ENCODE results near the gene REEP3.
A peak's percentile ranks its signal among the peaks of the same experiment; 100 is the strongest.

REEP3 gene

DNA sequence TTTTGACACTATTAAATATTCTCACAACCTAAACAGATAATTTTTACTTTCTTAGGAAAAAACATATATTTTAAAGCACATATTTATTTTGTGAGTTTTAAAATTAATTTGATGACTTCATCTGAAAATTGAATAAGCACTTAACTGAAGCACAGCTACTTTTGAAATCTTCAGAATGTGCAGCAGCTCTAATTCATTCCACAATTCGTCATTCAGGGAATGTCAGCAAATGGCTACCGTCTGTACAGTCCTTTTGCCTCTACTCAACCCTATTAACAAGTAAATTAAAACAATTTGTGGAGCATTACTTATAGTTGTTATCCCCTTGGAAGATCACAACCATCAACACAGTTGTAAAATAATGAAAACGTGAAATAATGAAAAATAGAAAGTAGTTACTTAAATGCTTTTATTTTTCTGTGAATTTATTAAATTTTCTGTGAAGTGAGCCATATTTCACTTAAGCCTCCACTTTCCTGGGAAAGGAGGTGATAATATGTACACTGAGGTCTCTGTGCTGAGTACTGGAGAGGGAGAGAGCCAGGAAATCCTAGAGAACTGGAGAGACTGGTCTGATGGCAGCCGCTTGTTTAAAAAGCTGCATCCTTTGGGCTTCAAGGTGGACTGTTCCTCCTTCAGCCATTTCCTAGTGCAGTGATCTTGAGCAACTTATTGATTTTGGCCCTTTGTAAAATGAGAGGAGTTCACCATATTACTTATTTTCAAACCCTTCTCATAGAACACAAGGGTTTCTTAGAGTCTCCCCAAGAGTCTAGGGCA is 70.6 kb downstream of the REEP3 start:
- DNase-seq, result no peak

DNA sequence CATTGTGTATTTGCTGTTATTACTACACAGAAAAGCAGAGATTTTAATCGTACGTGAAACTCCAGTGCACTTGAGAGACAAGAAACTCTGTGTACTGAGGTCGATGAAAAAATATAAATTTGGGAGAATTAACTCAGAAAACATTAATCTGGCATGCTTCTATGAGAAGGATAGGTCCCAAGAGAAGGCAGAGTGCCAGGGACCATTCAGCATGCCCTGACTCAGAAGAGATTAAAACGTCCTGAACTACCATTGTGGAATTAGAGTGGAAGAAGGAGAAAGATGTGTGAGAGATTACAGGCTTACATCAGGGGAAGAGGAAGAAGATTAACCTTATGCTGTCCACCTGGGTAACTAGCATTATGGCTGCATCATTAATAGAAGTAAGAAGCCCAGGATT is 72.4 kb downstream of the REEP3 start:
- DNase-seq, result no peak

- no peak for DNase-seq
Measured at GRCh38 chr10:63595072-63595471, 73.9 kb downstream of the REEP3 start.

- DNase-seq, result no peak
Measured at GRCh38 chr10:63596924-63597323, 75.7 kb downstream of the REEP3 start.

DNA sequence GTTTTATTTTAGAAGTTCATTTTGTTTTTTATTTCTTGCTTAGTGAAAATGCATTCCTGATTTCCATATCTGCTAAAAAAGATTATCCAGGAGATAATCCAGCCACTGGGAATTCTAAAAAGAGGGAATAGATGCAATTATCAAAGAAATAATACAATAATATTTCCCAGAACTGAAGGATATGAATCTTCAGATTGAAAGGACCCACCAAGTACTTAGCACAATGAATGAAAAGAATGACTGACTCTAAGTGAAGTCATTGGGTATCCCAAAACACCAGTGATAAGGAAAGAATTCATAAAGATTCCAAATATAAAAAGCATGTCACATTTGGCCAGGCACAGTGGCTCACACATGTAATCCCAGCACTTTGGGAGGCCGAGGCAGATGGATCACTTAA is 79.3 kb downstream of the REEP3 start:
- no peak for DNase-seq

GRCh38 chr10:63603709-63604445 is 82.7 kb downstream of the REEP3 start:
- DNase-seq, result no peak

DNA sequence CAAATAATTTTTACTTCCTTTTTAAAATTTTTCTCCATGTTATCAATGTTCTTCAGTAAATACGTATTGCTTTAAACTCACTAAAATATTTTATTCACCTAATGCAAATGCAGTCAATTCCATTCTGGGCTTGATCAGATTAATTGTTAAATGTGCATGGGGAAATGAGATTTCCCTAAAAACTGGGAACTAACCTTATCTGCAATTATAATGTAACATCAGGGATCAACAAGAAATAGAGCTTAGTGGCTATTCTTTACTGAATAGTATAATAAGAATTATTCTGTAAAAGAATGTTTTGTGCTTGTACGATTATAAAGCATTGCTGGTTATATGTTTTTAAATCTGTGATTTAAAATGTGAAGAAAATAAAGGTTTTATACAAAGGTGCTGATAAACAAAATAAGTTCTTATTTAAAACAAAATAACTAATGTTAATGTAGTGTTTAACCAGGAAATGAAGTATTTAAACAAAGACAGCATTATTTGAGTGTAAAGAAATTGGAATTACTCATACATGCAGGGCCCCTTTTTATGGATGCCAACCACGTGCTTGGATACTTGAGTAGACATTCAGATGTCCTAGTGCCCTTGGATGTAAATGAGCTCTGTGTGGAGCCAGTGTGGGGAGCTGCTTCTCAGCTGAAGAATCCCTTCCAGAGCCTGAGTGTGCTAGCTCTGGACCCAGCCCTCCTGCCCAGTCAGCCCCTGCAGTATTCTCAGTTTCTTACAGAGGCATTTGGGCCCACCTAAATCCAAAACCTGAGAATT is 84.2 kb downstream of the REEP3 start:
- DNase-seq, result no peak

DNA sequence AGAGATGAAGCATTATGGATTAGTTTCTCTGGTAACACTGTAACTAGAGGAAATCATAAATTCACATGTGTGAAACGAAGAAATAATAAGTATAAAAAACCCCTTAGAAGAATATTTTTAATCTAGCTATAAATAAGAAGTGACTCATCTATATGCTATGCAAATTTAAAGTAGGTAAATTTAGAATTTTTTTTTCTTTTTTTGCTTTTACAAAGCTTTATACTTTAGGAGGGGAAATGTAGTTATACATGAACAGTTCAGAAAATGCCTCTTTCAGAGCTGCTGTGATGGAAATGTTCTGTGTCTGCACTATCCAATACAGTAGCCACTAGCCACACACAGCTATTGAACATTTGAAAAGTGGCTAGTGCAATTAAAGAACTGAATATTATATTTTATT is 87.3 kb downstream of the REEP3 start:
- no peak for DNase-seq

- no peak for DNase-seq
Measured at GRCh38 chr10:63611078-63611477, 89.9 kb downstream of the REEP3 start.

- no peak for DNase-seq
Measured at GRCh38 chr10:63614371-63614891, 93.2 kb downstream of the REEP3 start.

DNA sequence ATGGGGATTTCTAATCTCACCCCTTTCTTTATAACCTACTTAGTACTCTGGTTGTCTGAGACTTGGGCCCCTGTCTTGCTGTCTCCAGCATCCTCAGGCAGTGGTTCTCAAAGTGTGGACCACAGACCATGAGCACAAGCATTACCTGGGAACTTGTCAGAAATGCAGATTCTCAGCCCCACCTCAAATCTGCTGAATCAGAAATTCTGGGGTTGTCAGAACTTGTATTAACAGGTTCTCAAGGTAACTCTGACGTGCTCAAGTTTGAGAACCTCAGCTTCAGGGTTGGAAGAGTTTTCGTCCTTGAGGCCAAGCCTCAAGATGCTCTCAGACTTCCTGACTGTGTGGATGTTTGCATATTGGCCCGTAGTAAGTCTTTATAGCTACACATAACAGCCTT is 97.4 kb downstream of the REEP3 start:
- no peak for DNase-seq

DNA sequence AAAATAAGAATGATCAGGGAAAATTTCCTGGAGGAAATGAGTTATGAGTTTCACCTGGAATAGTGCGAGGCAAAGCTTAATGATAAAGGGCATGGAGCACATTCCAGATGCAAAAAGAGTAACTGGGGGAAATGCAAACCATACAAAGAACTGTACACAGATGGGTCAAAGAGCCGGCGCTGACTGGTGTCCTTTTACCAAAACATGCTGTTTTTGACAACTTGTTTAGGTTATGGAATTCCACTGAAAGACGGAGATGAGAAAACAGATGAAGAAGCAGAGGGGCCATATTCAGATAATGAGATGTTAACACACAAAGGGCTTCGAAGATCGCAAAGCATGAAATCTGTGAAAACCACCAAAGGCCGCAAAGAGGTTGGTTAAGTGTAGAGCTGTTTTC is 98.2 kb downstream of the REEP3 start:
- DNase-seq, result no peak

DNA sequence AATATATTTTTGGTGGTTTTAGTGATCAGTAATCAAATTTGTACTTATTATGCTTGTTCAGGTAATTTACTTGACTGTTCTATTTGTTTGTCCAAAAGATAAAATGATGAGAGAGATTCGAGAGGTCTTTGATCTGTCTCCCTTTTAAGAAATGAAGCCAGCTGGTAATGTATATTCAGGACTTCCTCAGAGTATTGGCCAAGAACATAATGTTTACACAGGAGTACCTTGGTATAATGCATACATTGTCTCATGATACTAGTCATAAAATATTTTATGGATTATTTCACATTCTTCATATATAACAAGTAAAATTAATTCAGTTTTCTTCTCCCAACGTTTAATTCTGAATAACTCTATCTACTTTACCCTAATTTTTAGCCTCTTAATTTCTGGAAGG is 100.9 kb downstream of the REEP3 start:
- DNase-seq, result no peak

DNA sequence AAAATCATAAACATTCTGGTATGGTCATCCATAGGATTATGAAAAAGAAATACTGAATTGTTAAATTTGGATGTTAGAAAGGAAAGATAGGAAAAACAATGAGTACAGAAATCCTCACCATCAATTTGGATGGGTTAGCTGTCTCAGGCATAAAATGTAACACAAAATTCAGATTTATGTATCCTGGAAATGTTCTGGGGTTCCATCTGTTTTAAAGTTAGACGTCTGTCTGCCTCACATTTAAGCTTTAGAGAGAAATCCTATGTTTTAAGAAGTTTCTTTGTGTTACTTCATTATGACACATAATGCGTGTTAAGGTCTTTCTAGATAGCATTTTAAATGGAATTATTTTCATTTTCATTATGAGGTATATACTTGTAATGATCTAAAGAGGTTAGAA is 103.5 kb downstream of the REEP3 start:
- no peak for DNase-seq

DNA sequence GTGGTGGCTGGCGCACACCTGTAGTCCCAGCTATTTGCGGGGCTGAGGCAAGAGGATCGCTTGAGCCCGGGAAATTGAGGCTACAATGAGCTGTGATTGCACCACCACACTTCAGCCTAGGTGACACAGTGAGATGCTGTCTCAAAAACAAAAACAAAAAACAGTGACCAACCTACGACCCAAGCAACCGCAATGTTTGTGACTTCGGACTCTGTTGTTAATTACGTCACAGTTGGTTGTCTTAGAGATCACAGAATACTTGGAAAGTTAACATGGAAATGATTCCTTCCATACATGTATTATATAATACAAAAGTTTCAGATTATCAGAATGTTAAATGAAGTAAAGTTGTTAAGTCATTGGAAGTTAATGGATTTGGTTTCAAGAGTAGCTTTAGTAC is 106.2 kb downstream of the REEP3 start:
- DNase-seq, result no peak

DNA sequence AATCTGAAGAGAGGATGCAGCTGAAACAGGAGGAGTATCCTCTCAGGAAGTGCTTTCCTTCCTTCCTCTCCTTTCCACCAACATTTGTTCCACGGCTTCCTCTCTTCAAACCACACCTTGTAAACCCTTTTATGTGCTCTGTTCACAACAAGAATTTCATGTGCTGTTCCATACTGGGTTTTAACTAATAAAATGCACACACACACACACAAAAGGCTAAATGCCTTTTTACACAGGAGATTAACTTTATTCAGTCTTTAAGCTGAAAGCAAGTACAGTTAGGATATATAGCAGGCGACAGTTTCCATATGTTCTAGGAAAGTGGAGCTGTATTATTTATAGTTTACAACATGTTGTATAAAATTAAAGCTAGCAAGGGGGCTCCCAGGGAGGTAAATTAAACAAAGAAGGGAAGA is 106.7 kb downstream of the REEP3 start:
- DNase-seq, result no peak

- DNase-seq, result peak; percentile 16
Measured at GRCh38 chr10:63628526-63629362, 107.5 kb downstream of the REEP3 start.

- peak; percentile 78 for DNase-seq
Measured at GRCh38 chr10:63629363-63630084, 108.3 kb downstream of the REEP3 start.

DNA sequence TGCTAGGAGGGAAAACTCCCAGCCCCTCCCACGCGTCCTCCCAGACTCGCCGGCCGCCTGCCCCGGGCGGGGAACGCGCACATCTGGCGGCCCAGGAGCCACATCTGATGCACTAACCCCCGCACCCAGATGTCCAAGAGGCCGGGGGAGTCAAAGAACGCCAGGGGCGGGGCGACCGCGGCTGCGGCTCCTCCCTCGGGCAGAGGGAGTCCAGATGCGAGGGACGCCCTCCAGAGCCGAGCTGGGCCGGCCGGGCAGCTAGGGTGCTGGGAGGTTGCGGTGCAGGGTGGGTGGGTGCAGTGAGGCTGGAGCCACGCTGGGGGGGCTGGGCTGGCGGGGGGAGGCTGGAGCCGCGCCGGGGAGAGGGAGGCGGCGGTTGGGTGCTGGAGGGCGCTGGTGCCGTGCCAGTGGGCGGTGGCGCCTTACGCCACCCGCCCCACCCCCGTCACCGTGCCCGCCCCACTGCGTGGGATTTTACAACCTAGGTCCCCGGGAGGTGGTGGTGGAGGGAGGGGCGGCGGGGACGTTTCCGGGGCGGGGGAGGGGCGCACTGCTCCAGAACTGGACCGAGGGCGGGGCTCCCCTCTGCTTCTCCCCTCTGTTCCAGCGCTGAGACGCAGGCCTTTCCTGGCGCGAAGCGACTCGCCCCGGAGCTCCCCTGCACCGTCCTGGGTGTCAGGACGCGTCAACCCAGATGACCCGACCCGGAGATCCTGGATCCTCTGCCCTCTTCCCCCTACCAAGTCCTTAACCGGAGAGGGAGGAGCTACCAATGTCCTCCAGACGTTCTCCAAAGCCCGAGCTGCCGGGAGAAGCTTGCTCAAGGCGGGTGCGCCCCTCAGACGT is 109.1 kb downstream of the REEP3 start:
- peak; percentile 79 for DNase-seq

DNA sequence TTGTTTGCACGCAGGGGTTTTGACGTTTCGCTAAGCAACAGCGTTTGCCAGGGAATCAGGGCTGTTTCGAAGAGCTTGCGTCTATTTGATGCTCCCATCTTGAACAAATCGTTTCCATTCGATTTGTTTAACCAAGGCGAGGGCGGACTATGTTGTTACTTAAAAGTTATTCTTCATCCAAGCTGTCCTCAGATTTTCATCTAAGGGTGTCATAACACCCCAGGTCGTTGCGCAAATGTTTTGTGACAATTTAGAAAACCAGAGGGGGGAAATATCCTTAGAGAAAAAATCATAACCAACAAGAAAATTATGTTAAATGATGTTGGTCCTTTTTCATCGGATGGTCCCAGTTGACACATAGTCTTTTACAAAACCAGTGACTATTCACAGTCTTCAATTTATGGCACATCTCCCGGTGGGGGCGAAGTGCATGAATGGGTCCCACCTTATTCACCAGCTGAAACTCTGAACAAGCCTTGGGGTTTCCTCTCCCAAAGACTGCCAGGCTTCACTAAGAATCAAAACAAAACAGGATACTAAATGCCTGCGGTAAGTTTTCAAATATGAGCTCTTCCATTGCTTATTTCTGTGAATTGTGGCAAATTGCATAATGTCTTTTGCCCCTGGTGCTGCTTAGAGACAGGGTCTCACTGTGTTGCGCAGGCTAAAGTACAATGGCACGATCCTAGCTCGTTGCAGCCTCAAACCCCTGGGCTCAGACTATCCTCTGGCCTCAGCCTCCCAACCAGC is 109.9 kb downstream of the REEP3 start:
- DNase-seq, result no peak

All from CD4-positive, alpha-beta T cell treated with Interleukin-12 subunit alpha and Interleukin-12 subunit beta, for 1 hour (primary cell).